CD4-positive, alpha-beta memory T cell (primary cell): ENCODE data around the gene ABCC10. TPM values are rescaled to one million over a fixed set of nuclear protein-coding genes. Genes with fewer than 3 reads are reported as not detected.

Experiments used
- CTCF ChIA-PET: fragments of 350-600 bp; sonication (Branson Sonifier 250); formaldehyde crosslinking; loops from one replicate; lab custom pipeline; 2021; ENCODE audit warnings: inconsistent platforms; ENCODE audit not compliant: partially characterized antibody; lab: Charles Lee
- POLR2A ChIA-PET: fragments of 350-600 bp; sonication (Branson Sonifier 250); formaldehyde crosslinking; loops from one replicate; lab custom pipeline; 2021; ENCODE audit not compliant: partially characterized antibody; lab: Charles Lee
- DNase-seq, 5 donors: peaks; one replicate each; pipeline versions ENCODE4 v3.0.0 to v3.0.0-alpha.2; 2020 to 2022; ENCODE audit warnings: mixed read lengths in 1 of 5
- H3K27ac ChIP-seq: one replicate; pipeline ENCODE4 v1.7.0; 2013; ENCODE audit warnings: low read depth, low read length
- H3K27me3 ChIP-seq: 2 replicates; pipeline ENCODE4 v1.7.0; 2013; ENCODE audit warnings: mild to moderate bottlenecking, low read length, moderate library complexity; ENCODE audit not compliant: insufficient read depth
- H3K36me3 ChIP-seq: 2 replicates; pipeline ENCODE4 v1.7.0; 2013; ENCODE audit warnings: mild to moderate bottlenecking, low read length, moderate library complexity; ENCODE audit not compliant: insufficient read depth
- H3K4me1 ChIP-seq: 2 replicates; pipeline ENCODE4 v1.7.0; 2013; ENCODE audit warnings: mild to moderate bottlenecking, low read length, moderate library complexity; ENCODE audit not compliant: insufficient read depth
- H3K4me3 ChIP-seq, 2 donors: one replicate each; pipeline ENCODE4 v1.7.0; 2013; ENCODE audit warnings: low read length in 2 of 2, mild to moderate bottlenecking in 1 of 2
- H3K9me3 ChIP-seq, 2 donors: one replicate each; pipeline ENCODE4 v1.7.0; 2013; ENCODE audit warnings: low read length in 2 of 2, control low read depth in 1 of 2; ENCODE audit not compliant: control insufficient read depth in 1 of 2
- H3K27ac Mint-ChIP-seq, 7 donors: one replicate each; pipeline ENCODE4 v1.8.0; 2020 to 2021; ENCODE audit warnings: mixed read lengths in 7 of 7, mild to moderate bottlenecking in 6 of 7, inconsistent platforms in 3 of 7, moderate library complexity in 3 of 7
- H3K27me3 Mint-ChIP-seq, 2 donors: one replicate each; pipeline ENCODE4 v1.8.0; 2020 to 2021; ENCODE audit warnings: mixed read lengths in 2 of 2
- H3K36me3 Mint-ChIP-seq, 2 donors: one replicate each; pipeline ENCODE4 v1.8.0; 2020 to 2021; ENCODE audit warnings: mixed read lengths in 2 of 2, inconsistent platforms in 1 of 2, mild to moderate bottlenecking in 1 of 2
- H3K4me1 Mint-ChIP-seq, 4 donors: one replicate each; pipeline ENCODE4 v1.8.0; 2020 to 2021; ENCODE audit warnings: mixed read lengths in 4 of 4, mild to moderate bottlenecking in 1 of 4
- H3K4me3 Mint-ChIP-seq, 8 donors: one replicate each; pipeline ENCODE4 v1.8.0; 2020 to 2021; ENCODE audit warnings: mixed read lengths in 8 of 8, mild to moderate bottlenecking in 7 of 8, moderate library complexity in 6 of 8, inconsistent platforms in 3 of 8
- H3K9me3 Mint-ChIP-seq, 8 donors: one replicate each; pipeline ENCODE4 v1.8.0; 2020 to 2021; ENCODE audit warnings: mixed read lengths in 8 of 8, mild to moderate bottlenecking in 5 of 8, inconsistent platforms in 3 of 8, moderate library complexity in 1 of 8
- intact Hi-C: fragments of 100-400 bp; cut with micrococcal nuclease; formaldehyde crosslinking; loops from one replicate; pipeline ENCODE4 v1.15.1; 2023
- polyA plus RNA-seq, 2 donors: library from polyadenylated mRNA; unstranded; fragments of 300-500 nt; fragmentation: Illumina TruSeq; gene quantifications; one replicate each; pipeline ENCODE4 v1.2.3, GENCODE V29; 2021
- total RNA-seq, 2 experiments: library from RNA; stranded (reverse); gene quantifications; one replicate each; pipeline ENCODE4 v1.2.3, GENCODE V29; 2021

Gene ABCC10
- total and polyA plus RNA-seq, 4 experiments from 2014 or later, result 11.4 to 80.0 (median 47.4) TPM

GRCh38 chr6:43437700-43438099 is 10.4 kb downstream of the ABCC10 start:
- Mint-ChIP-seq H3K36me3 (peaks cover 16 to 38% of the 10 kb centered on the region in 2 donors), H3K4me1 (peaks cover 0 to 4% (median under 1%) of the 10 kb centered on the region in 4 donors), H3K4me3 (no peak overlapping the region), H3K9me3 (no peaks in the 10 kb centered on the region), H3K27ac (peak overlapping the region in 3 of 7 donors; percentile 32 to 60 (median 37)), H3K27me3 (no peaks in the 10 kb centered on the region)
- Histone ChIP-seq H3K36me3 (peaks cover 32% of the 10 kb centered on the region), H3K4me3 (no peak overlapping the region), H3K4me1 (peaks cover 6% of the 10 kb centered on the region), H3K27ac (no peak overlapping the region), H3K9me3 (no peaks in the 10 kb centered on the region), H3K27me3 (no peaks in the 10 kb centered on the region)
- ChIA-PET POLR2A (interaction anchor here (2.2 kb wide), 1 partner anchor 11 kb away, joined by 12 read pairs; the partner anchor contains the start of gene ABCC10), CTCF (interaction anchor here (6.3 kb wide), 1 partner anchor 16 kb away, joined by 28 read pairs; the partner anchor contains the start of gene DLK2)
- intact Hi-C loops, result no loop called here
- DNase-seq, result no peak

- H3K9me3 Mint-ChIP-seq, result no peaks in the 10 kb centered on the region
- H3K4me3 ChIP-seq, result no peak overlapping the region
- H3K4me1 ChIP-seq, result no peaks in the 10 kb centered on the region
- intact Hi-C loops, result no loop called here
- peaks cover 59% of the 10 kb centered on the region for H3K36me3 ChIP-seq
- H3K9me3 ChIP-seq, result no peaks in the 10 kb centered on the region
- DNase-seq, result no peak
- H3K27me3 ChIP-seq, result no peaks in the 10 kb centered on the region
- peak overlapping the region in 1 of 7 donors; percentile 56 for H3K27ac Mint-ChIP-seq
- H3K27ac ChIP-seq, result no peak overlapping the region
- no peaks in the 10 kb centered on the region for H3K4me1 Mint-ChIP-seq
- CTCF ChIA-PET, result interaction anchor here (1.8 to 2.4 kb wide), 2 partner anchors 10 to 12 kb away, joined by 5 to 8 read pairs; partner anchors contain the start of gene DLK2
- H3K27me3 Mint-ChIP-seq, result no peaks in the 10 kb centered on the region
- H3K4me3 Mint-ChIP-seq, result no peak overlapping the region
- POLR2A ChIA-PET, result interaction anchor here (1.7 kb wide), 1 partner anchor 14 kb away, joined by 3 read pairs; no protein-coding TSS in a partner anchor
- peaks cover 36 to 55% of the 10 kb centered on the region in 2 donors for H3K36me3 Mint-ChIP-seq
Observed at GRCh38 chr6:43442935-43443334, 15.6 kb downstream of the ABCC10 start.

- H3K4me3 Mint-ChIP-seq, result no peak overlapping the region
- Histone ChIP-seq H3K27ac (no peak overlapping the region), H3K9me3 (no peaks in the 10 kb centered on the region), H3K4me1 (no peaks in the 10 kb centered on the region), H3K27me3 (no peaks in the 10 kb centered on the region), H3K4me3 (no peak overlapping the region), H3K36me3 (peaks cover 59% of the 10 kb centered on the region)
- H3K36me3 Mint-ChIP-seq, result peaks cover 43 to 63% of the 10 kb centered on the region in 2 donors
- no peak for DNase-seq
- H3K27me3 Mint-ChIP-seq, result no peaks in the 10 kb centered on the region
- CTCF ChIA-PET, result interaction anchor here (1.1 to 2.4 kb wide), 3 partner anchors 9 to 62 kb away, joined by 5 to 8 read pairs (median 6); partner anchors contain the start of gene DLK2
- H3K4me1 Mint-ChIP-seq, result peaks cover 0 to 3% (median 0%) of the 10 kb centered on the region in 4 donors
- POLR2A ChIA-PET, result interaction anchor here (1.8 kb wide), 1 partner anchor 16 kb away, joined by 6 read pairs; the partner anchor contains the start of gene ABCC10
- H3K27ac Mint-ChIP-seq, result no peak overlapping the region
- intact Hi-C loops, result no loop called here
- H3K9me3 Mint-ChIP-seq, result no peaks in the 10 kb centered on the region
Observed at GRCh38 chr6:43444036-43444435, 16.7 kb downstream of the ABCC10 start.

GRCh38 chr6:43444582-43444981 is 17.2 kb downstream of the ABCC10 start:
- H3K4me1 Mint-ChIP-seq, result peaks cover 0 to 3% (median 0%) of the 10 kb centered on the region in 4 donors
- Histone ChIP-seq H3K4me1 (no peaks in the 10 kb centered on the region), H3K9me3 (no peaks in the 10 kb centered on the region), H3K27ac (no peak overlapping the region), H3K36me3 (peaks cover 63% of the 10 kb centered on the region), H3K27me3 (no peaks in the 10 kb centered on the region), H3K4me3 (no peak overlapping the region)
- no peaks in the 10 kb centered on the region for H3K27me3 Mint-ChIP-seq
- H3K4me3 Mint-ChIP-seq, result no peak overlapping the region
- H3K36me3 Mint-ChIP-seq, result peaks cover 43 to 69% of the 10 kb centered on the region in 2 donors
- intact Hi-C loops, result no loop called here
- DNase-seq, result no peak
- peak overlapping the region in 1 of 7 donors; percentile 29 for H3K27ac Mint-ChIP-seq
- POLR2A ChIA-PET, result interaction anchor here (1.8 kb wide), 1 partner anchor 17 kb away, joined by 6 read pairs; the partner anchor contains the start of gene ABCC10
- CTCF ChIA-PET, result interaction anchor here (1.8 to 2.4 kb wide), 2 partner anchors 8 to 10 kb away, joined by 5 to 8 read pairs; partner anchors contain the start of gene DLK2
- no peaks in the 10 kb centered on the region for H3K9me3 Mint-ChIP-seq

GRCh38 chr6:43445576-43445975 is 18.2 kb downstream of the ABCC10 start:
- intact Hi-C loops, result no loop called here
- CTCF ChIA-PET, result no interaction called here
- no peaks in the 10 kb centered on the region for H3K4me1 ChIP-seq
- no peaks in the 10 kb centered on the region for H3K27me3 ChIP-seq
- no peak overlapping the region for H3K4me3 ChIP-seq
- H3K27ac Mint-ChIP-seq, result no peak overlapping the region
- peaks cover 43 to 76% of the 10 kb centered on the region in 2 donors for H3K36me3 Mint-ChIP-seq
- no peaks in the 10 kb centered on the region for H3K9me3 Mint-ChIP-seq
- no peaks in the 10 kb centered on the region for H3K27me3 Mint-ChIP-seq
- POLR2A ChIA-PET, result no interaction called here
- peaks cover 0 to 3% (median 0%) of the 10 kb centered on the region in 4 donors for H3K4me1 Mint-ChIP-seq
- H3K27ac ChIP-seq, result no peak overlapping the region
- H3K9me3 ChIP-seq, result no peaks in the 10 kb centered on the region
- DNase-seq, result no peak
- no peak overlapping the region for H3K4me3 Mint-ChIP-seq
- peaks cover 73% of the 10 kb centered on the region for H3K36me3 ChIP-seq

- intact Hi-C loops, result no loop called here
- Histone ChIP-seq H3K4me1 (no peaks in the 10 kb centered on the region), H3K27ac (no peak overlapping the region), H3K27me3 (no peaks in the 10 kb centered on the region), H3K9me3 (no peaks in the 10 kb centered on the region), H3K4me3 (no peak overlapping the region), H3K36me3 (peaks cover 65% of the 10 kb centered on the region)
- no peak overlapping the region for H3K4me3 Mint-ChIP-seq
- no peaks in the 10 kb centered on the region for H3K27me3 Mint-ChIP-seq
- H3K27ac Mint-ChIP-seq, result peak overlapping the region in 3 of 7 donors; percentile 37 to 77 (median 67)
- no peak for DNase-seq
- ChIA-PET POLR2A (interaction anchor here (1.5 kb wide), 1 partner anchor 37 kb away, joined by 3 read pairs; no protein-coding TSS in a partner anchor), CTCF (no interaction called here)
- peaks cover 39 to 77% of the 10 kb centered on the region in 2 donors for H3K36me3 Mint-ChIP-seq
- peaks cover 0 to 3% (median 0%) of the 10 kb centered on the region in 4 donors for H3K4me1 Mint-ChIP-seq
- no peaks in the 10 kb centered on the region for H3K9me3 Mint-ChIP-seq
Observed at GRCh38 chr6:43447604-43448003, 20.3 kb downstream of the ABCC10 start.

GRCh38 chr6:43448916-43449315 is 21.6 kb downstream of the ABCC10 start:
- Mint-ChIP-seq H3K27ac (peak overlapping the region in 2 of 7 donors; percentile 65 to 90), H3K4me3 (no peak overlapping the region), H3K4me1 (peaks cover 0 to 4% (median 2%) of the 10 kb centered on the region in 4 donors), H3K9me3 (no peaks in the 10 kb centered on the region), H3K27me3 (no peaks in the 10 kb centered on the region), H3K36me3 (peaks cover 28 to 64% of the 10 kb centered on the region in 2 donors)
- intact Hi-C loops, result no loop called here
- no peaks in the 10 kb centered on the region for H3K4me1 ChIP-seq
- CTCF ChIA-PET, result interaction anchor here (1.0 kb wide), 1 partner anchor 58 kb away, joined by 4 read pairs; no protein-coding TSS in a partner anchor
- H3K27me3 ChIP-seq, result no peaks in the 10 kb centered on the region
- H3K36me3 ChIP-seq, result peaks cover 53% of the 10 kb centered on the region
- DNase-seq, result no peak
- POLR2A ChIA-PET, result no interaction called here
- H3K4me3 ChIP-seq, result no peak overlapping the region
- no peaks in the 10 kb centered on the region for H3K9me3 ChIP-seq
- H3K27ac ChIP-seq, result no peak overlapping the region
